Tibial artery (tissue), 4 donors: ENCODE results near the gene ATG7.

ENCODE experiments used
- DNase-seq, 2 donors: peaks; one replicate each; pipeline ENCODE4 v3.0.0-alpha.2; 2019
- H3K27ac ChIP-seq, 2 donors: fragments of 200-600 bp; sonication (generic) in 1 of 2; 1 replicate in 1 of 2; 2 replicates in 1 of 2; pipeline ENCODE4 v1.5.1; 2018 to 2019; ENCODE audit warnings: mild to moderate bottlenecking in 1 of 2
- H3K27me3 ChIP-seq, 2 donors: fragments of 200-600 bp; sonication (generic) in 1 of 2; one replicate each; pipeline versions ENCODE4 v1.5.1 to v1.6.0; 2016 to 2019
- H3K36me3 ChIP-seq, 3 donors: fragments of 200-600 bp; sonication (generic) in 2 of 3; one replicate each; pipeline ENCODE4 v1.5.1; 2016 to 2019; ENCODE audit warnings: mild to moderate bottlenecking in 2 of 3
- H3K4me1 ChIP-seq, 4 donors: fragments of 200-600 bp; sonication (generic) in 2 of 4; 1 replicate in 3 of 4; 2 replicates in 1 of 4; pipeline ENCODE4 v1.5.1; 2016 to 2019
- H3K4me3 ChIP-seq, 2 donors: fragments of 200-600 bp; sonication (generic) in 1 of 2; 1 replicate in 1 of 2; 2 replicates in 1 of 2; pipeline ENCODE4 v1.5.1; 2018 to 2019; ENCODE audit warnings: mild to moderate bottlenecking in 2 of 2
- H3K9me3 ChIP-seq, 3 donors: fragments of 200-600 bp; sonication (generic) in 1 of 3; one replicate each; pipeline ENCODE4 v1.5.1; 2016 to 2019
- intact Hi-C: fragments of 100-400 bp; cut with DNase I; formaldehyde crosslinking; loops from one replicate; pipeline ENCODE4 v1.15.0; 2023; ENCODE audit warnings: low total_unique reads
- TF ChIP-seq, protein P1 (sequence below), 2 experiments: fragments of 200-600 bp in 1 of 2; fragments of 450-650 bp in 1 of 2; IDR thresholded peaks; one replicate each; pipeline ENCODE4 v1.5.1; 2017 to 2019; ENCODE audit warnings: antibody characterized with exemption in 2 of 2, mild to moderate bottlenecking in 1 of 2, moderate library complexity in 1 of 2

The ATG7 gene

DNA sequence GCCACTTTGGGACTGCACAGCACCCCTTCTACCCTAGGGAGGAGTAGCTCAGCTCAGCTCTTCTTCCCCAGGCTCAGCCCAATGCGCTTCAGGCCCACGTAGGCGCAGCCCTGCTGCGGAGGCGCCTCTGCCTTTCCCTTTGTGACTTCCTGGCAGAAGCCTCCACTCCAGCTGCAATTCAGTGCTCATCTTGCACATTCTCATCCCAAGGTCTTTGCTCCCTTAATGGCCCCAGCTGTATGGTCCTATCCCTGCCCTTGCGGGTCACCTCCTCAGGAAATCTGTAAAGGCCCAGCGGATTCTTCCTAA is 262.6 kb downstream of the ATG7 start:
- TF ChIP-seq, protein P1, sequence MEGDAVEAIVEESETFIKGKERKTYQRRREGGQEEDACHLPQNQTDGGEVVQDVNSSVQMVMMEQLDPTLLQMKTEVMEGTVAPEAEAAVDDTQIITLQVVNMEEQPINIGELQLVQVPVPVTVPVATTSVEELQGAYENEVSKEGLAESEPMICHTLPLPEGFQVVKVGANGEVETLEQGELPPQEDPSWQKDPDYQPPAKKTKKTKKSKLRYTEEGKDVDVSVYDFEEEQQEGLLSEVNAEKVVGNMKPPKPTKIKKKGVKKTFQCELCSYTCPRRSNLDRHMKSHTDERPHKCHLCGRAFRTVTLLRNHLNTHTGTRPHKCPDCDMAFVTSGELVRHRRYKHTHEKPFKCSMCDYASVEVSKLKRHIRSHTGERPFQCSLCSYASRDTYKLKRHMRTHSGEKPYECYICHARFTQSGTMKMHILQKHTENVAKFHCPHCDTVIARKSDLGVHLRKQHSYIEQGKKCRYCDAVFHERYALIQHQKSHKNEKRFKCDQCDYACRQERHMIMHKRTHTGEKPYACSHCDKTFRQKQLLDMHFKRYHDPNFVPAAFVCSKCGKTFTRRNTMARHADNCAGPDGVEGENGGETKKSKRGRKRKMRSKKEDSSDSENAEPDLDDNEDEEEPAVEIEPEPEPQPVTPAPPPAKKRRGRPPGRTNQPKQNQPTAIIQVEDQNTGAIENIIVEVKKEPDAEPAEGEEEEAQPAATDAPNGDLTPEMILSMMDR (IDR thresholded peaks at IDR 0.05), result no peak
- no peaks in the 10 kb centered on the region for H3K27me3 ChIP-seq
- H3K27ac ChIP-seq, result peak overlapping the region; percentile 57 to 74
- no peaks in the 10 kb centered on the region for H3K36me3 ChIP-seq
- no peaks in the 10 kb centered on the region for H3K9me3 ChIP-seq
- intact Hi-C loops, result no loop called here
- H3K4me3 ChIP-seq, result no peak overlapping the region
- peaks cover 0 to 45% (median 44%) of the 10 kb centered on the region in 4 donors for H3K4me1 ChIP-seq
- DNase-seq, result no peak

DNA sequence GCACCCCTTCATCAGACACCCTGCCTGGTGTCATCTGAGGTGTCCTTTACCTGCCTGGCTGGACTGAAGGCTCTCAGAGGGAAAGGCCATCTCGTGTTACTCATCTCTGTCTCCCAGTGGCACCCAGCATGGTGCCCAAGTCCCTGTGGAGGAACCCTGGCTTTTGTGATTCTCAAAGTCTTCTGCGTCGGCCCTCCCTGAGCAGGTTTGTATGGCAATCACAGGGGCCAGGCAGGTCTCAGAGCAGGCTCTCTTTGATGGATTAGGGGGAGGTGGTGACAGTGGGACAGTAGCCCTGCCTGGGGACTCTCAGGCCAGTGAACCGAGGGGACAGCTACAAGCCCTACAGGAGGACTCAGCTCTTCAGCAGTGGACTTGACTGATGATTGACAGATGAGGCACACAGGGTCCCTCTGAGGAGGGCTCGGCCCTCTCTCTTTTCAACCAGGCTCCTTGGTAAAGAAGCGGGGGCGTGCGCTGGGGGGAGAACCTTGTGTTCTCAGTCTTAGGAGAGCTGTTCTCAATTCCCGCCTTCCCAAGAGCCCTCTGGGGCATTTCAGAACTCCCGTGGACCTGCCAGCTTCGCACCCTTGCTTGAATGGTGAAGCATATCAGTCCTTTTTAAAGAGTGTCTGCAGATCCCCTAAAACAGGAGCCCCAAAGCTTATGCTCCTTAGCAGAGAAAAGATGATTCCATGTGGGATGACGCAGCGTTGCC is 263.2 kb downstream of the ATG7 start:
- Histone ChIP-seq H3K27me3 (no peaks in the 10 kb centered on the region), H3K9me3 (no peaks in the 10 kb centered on the region), H3K4me3 (no peak overlapping the region), H3K36me3 (no peaks in the 10 kb centered on the region), H3K27ac (peak overlapping the region; percentile 57 to 74), H3K4me1 (peaks cover 0 to 39% (median 37%) of the 10 kb centered on the region in 4 donors)
- TF ChIP-seq, protein P1 (IDR thresholded peaks at IDR 0.05), result no peak
- DNase-seq, result no peak
- intact Hi-C loops, result no loop called here

DNA sequence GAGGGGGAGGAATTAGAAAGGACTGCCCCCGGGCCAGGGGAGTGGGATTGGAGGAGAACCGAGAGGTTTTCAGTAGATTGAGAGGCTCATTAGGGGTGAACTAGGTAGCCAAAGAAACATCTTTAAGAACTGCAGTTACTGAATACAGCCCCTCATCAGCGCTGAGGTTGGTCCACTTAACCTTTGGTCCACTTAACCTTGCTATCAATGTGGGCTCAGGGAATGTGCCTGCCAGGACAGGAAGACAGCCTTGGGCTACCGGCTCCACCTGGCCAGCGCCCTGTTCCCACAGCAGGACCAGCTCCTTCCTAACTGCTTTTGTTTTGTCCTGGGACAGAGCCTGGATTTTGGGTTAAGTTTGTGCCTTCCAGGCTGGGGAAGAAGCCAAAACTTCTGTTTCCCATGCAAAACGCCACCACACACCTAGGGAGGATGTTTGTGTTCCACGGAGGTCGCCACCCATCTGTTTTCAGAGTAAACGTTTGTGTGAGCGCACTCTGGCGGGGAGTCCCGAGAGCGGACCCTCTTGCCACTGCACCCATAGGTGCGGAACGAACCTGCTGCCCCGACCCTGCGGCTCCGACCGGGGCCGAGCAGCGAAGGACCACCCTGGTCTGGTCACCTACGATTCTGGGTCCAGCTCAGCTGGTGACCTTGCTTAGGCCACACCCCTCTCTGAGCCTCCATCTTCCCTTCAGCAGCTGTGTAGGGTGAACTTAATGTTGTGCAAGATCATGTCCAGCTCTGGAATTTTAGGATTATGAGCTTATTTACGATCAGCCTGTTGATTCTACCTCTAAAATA is 264.1 kb downstream of the ATG7 start:
- intact Hi-C loops, result no loop called here
- Histone ChIP-seq H3K36me3 (no peaks in the 10 kb centered on the region), H3K9me3 (no peaks in the 10 kb centered on the region), H3K27ac (no peak overlapping the region), H3K4me1 (peaks cover 0 to 30% (median 30%) of the 10 kb centered on the region in 4 donors), H3K4me3 (no peak overlapping the region), H3K27me3 (no peaks in the 10 kb centered on the region)
- DNase-seq, result peak in 1 of 2 donors; percentile 59
- TF ChIP-seq, protein P1 (IDR thresholded peaks at IDR 0.05), result no peak

DNA sequence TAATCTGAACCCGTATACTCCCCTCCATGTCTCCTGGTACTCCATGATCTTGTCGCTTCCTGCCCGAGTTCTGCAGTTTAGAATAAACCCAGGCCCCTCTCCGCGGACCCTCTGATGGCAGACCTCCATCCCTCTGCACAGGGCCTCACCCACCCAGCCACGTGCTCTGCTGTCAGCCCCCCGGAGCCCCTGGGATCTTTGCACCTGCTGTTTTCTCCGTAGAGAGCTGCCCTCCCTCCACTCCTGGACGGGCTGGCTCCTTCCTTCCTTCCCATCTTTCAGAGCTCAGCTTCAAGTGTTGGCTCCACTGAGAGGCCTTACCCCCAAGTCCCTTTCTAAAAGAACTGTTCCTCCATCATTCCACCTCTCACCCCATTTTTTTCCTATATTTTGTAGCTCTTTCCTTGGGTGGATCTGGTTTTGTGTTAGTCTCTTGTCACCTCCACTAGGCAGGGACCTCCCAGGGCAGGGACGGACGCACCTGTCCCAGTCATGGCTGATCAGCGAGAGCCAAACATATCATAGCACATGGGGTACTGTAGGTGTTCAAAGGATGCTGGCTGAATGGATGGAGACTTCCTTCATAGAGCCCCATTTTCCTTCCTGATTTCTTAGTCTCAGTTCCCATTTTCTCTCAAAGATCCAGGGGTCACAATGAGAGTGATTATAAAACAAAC is 264.9 kb downstream of the ATG7 start:
- intact Hi-C loops, result no loop called here
- Histone ChIP-seq H3K9me3 (no peaks in the 10 kb centered on the region), H3K36me3 (no peaks in the 10 kb centered on the region), H3K4me3 (no peak overlapping the region), H3K27me3 (no peaks in the 10 kb centered on the region), H3K4me1 (peaks cover 0 to 35% (median 31%) of the 10 kb centered on the region in 4 donors), H3K27ac (no peak overlapping the region)
- DNase-seq, result no peak
- TF ChIP-seq, protein P1 (IDR thresholded peaks at IDR 0.05), result no peak

DNA sequence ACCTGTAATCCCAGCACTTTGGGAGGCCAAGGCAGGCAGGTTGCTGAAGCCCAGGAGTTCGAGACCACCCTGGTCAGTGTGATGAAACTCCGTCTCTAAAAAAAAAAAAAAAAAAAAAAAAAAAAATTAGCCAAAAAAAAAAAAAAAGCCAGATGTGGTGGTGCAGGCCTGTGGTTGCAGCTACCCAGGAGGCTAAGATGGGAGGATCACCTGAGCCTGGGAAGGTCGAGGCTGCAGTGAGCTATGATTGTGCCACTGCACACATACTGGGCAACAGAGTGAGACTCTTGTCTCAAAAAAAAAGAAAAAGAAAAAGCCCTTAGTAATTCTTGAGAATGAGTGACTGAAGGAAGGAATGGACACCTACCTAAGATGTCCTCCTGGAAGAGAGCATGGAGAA is 266.4 kb downstream of the ATG7 start:
- Histone ChIP-seq H3K4me3 (no peak overlapping the region), H3K36me3 (no peaks in the 10 kb centered on the region), H3K4me1 (peaks cover 0 to 30% (median 25%) of the 10 kb centered on the region in 4 donors), H3K27ac (no peak overlapping the region), H3K27me3 (no peaks in the 10 kb centered on the region), H3K9me3 (no peaks in the 10 kb centered on the region)
- TF ChIP-seq, protein P1 (IDR thresholded peaks at IDR 0.05), result no peak
- no peak for DNase-seq
- intact Hi-C loops, result no loop called here
